HEK293 (cell line): Measurements from ENCODE around the gene PICALM.

Experiments used
- CTCF ChIA-PET: fragments of 350-600 bp; formaldehyde crosslinking; extraction: SDS; loops from one replicate; lab custom pipeline; 2021; ENCODE audit warnings: antibody characterized with exemption; lab: Yijun Ruan, JAX
- POLR2A ChIA-PET: fragments of 300-600 bp; formaldehyde crosslinking; extraction: SDS; loops from one replicate; lab custom pipeline; 2020; ENCODE audit warnings: antibody characterized with exemption, inconsistent platforms; lab: Yijun Ruan, JAX
- H3K27ac ChIP-seq: fragments of 200-500 bp; sonication (Bioruptor generic); 2 replicates; pipeline ENCODE4 v1.5.1; 2014; ENCODE audit warnings: low read depth, low read length, control low read depth, inconsistent platforms; ENCODE audit errors: extremely low read depth
- H3K36me3 ChIP-seq, 2 experiments: fragments of 200-500 bp in 1 of 2; sonication (Bioruptor generic) in 1 of 2; 1 replicate in 1 of 2; 2 replicates in 1 of 2; pipeline ENCODE4 v1.5.1; 2014 to 2017; ENCODE audit warnings: inconsistent platforms in 2 of 2, low read length in 2 of 2; ENCODE audit not compliant: control insufficient read depth in 2 of 2, insufficient read depth in 1 of 2
- H3K4me1 ChIP-seq: fragments of 200-500 bp; sonication (Bioruptor generic); 2 replicates; pipeline ENCODE4 v1.5.1; 2014; ENCODE audit warnings: mild to moderate bottlenecking, low read length, inconsistent platforms; ENCODE audit not compliant: control insufficient read depth, insufficient read depth
- H3K4me3 ChIP-seq: 2 replicates; pipeline ENCODE4 v1.5.1; 2011; ENCODE audit warnings: low read depth, mild to moderate bottlenecking, control low read depth, low read length, moderate library complexity
- H3K9me3 ChIP-seq: fragments of 200-500 bp; sonication (Bioruptor generic); 2 replicates; pipeline ENCODE4 v1.5.1; 2014; ENCODE audit warnings: low read depth, low read length, inconsistent platforms; ENCODE audit not compliant: control insufficient read depth, insufficient read depth
- HOXA7 ChIP-seq: sonication (generic); formaldehyde crosslinking; IDR thresholded peaks from 2 replicates; pipeline ENCODE4 v1.8.1; 2022; ENCODE audit warnings: missing genetic modification reagents, borderline replicate concordance
- INSM2 ChIP-seq: fragments of 450-650 bp; formaldehyde crosslinking; IDR thresholded peaks from 2 replicates; pipeline ENCODE4 v1.5.1; 2016; ENCODE audit warnings: missing biosample characterization, missing genetic modification characterization
- PRDM1 ChIP-seq: fragments of 450-650 bp; formaldehyde crosslinking; IDR thresholded peaks from 2 replicates; pipeline ENCODE4; 2016; ENCODE audit warnings: missing biosample characterization, missing genetic modification characterization
- ZBTB17 ChIP-seq: fragments of 450-650 bp; formaldehyde crosslinking; IDR thresholded peaks from 2 replicates; pipeline ENCODE4 v1.5.1; 2016; ENCODE audit warnings: missing biosample characterization, missing genetic modification characterization
- ZNF146 ChIP-seq: fragments of 450-650 bp; formaldehyde crosslinking; IDR thresholded peaks from 2 replicates; pipeline ENCODE4 v1.5.1; 2016; ENCODE audit warnings: missing biosample characterization, missing genetic modification characterization
- ZNF169 ChIP-seq: fragments of 450-650 bp; formaldehyde crosslinking; IDR thresholded peaks from 2 replicates; pipeline ENCODE4 v1.5.1; 2016; ENCODE audit warnings: missing biosample characterization, missing genetic modification characterization
- ZNF19 ChIP-seq: fragments of 450-650 bp; formaldehyde crosslinking; IDR thresholded peaks from 2 replicates; pipeline ENCODE4; 2016; ENCODE audit warnings: missing biosample characterization, missing genetic modification characterization, low read depth
- ZNF302 ChIP-seq: fragments of 450-650 bp; formaldehyde crosslinking; IDR thresholded peaks from 2 replicates; pipeline ENCODE4 v1.5.1; 2016; ENCODE audit warnings: missing biosample characterization, missing genetic modification characterization, low read depth
- ZNF366 ChIP-seq: fragments of 450-650 bp; formaldehyde crosslinking; conservative IDR thresholded peaks from 2 replicates; pipeline ENCODE4 v1.5.1; 2016; ENCODE audit warnings: missing biosample characterization, missing genetic modification characterization
- ZNF433 ChIP-seq: fragments of 450-650 bp; formaldehyde crosslinking; IDR thresholded peaks from 2 replicates; pipeline ENCODE4 v1.5.1; 2016; ENCODE audit warnings: missing biosample characterization, missing genetic modification characterization, low read depth
- ZNF654 ChIP-seq: fragments of 450-650 bp; formaldehyde crosslinking; IDR thresholded peaks from 2 replicates; pipeline ENCODE4 v1.5.1; 2016; ENCODE audit warnings: low read depth, missing biosample characterization, missing genetic modification characterization
- ZNF660 ChIP-seq: fragments of 450-650 bp; IDR thresholded peaks from 2 replicates; pipeline ENCODE4 v1.5.1; 2018; ENCODE audit warnings: missing biosample characterization, mild to moderate bottlenecking, missing genetic modification characterization
- TF ChIP-seq, protein P1 (sequence below): fragments of 450-650 bp; formaldehyde crosslinking; IDR thresholded peaks from 2 replicates; pipeline ENCODE4 v1.5.0; 2017; ENCODE audit warnings: missing biosample characterization, missing genetic modification characterization, borderline replicate concordance
- TF ChIP-seq, protein P2 (sequence below): fragments of 450-650 bp; IDR thresholded peaks from 2 replicates; pipeline ENCODE4 v1.5.1; 2018; ENCODE audit warnings: missing biosample characterization, mild to moderate bottlenecking, missing genetic modification characterization
- TF ChIP-seq, protein P3 (sequence below): fragments of 450-650 bp; formaldehyde crosslinking; IDR thresholded peaks from 2 replicates; pipeline ENCODE4 v1.5.1; 2016; ENCODE audit warnings: missing biosample characterization, missing genetic modification characterization

Gene PICALM

DNA sequence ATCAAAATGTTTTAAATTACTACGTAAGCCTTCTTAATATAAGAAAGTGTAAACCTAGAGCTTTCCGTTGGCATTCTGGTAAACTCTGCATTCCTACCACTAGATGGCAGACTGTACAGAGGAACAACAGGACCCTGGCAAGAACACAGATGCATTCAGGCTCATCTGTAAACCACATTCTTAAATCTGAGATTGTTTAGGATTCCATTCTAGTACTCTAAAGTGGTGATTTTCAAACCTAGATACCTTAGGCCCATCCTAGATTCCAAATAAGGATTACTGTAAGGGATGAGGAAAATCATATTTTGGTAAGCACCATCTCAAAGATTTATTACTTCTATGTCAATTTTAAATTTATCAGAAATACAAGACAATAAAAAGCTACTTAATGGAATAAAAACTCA lies 26.9 kb downstream of the PICALM start:
- POLR2A ChIA-PET = interaction anchor here (1.3 kb wide), 1 partner anchor 203 kb away, joined by 4 read pairs; no protein-coding TSS in a partner anchor
- CTCF ChIA-PET = interaction anchor here (0.6 to 5.7 kb wide), 39 partner anchors 9 to 1410 kb away, joined by 3 to 45 read pairs (median 3); no protein-coding TSS in a partner anchor
- H3K4me3 ChIP-seq = no peak overlapping the region

GRCh38 chr11:86040919-86041850 lies 27.7 kb downstream of the PICALM start:
- POLR2A ChIA-PET = interaction anchor here (1.3 kb wide), 1 partner anchor 204 kb away, joined by 4 read pairs; no protein-coding TSS in a partner anchor
- no peak overlapping the region for H3K27ac ChIP-seq

More for the DNA sequence above, 26.9 kb downstream of the PICALM start:
- Histone ChIP-seq H3K36me3 (no peaks in the 10 kb centered on the region), H3K9me3 (no peaks in the 10 kb centered on the region), H3K4me1 (0 out of 2 replicates have a peak, but pooled peaks cover 2% of the 10 kb centered on the region), H3K27ac (no peak overlapping the region)
- TF ChIP-seq INSM2 (tag by site-specific recombination) = no peak
- TF ChIP-seq, protein P1, sequence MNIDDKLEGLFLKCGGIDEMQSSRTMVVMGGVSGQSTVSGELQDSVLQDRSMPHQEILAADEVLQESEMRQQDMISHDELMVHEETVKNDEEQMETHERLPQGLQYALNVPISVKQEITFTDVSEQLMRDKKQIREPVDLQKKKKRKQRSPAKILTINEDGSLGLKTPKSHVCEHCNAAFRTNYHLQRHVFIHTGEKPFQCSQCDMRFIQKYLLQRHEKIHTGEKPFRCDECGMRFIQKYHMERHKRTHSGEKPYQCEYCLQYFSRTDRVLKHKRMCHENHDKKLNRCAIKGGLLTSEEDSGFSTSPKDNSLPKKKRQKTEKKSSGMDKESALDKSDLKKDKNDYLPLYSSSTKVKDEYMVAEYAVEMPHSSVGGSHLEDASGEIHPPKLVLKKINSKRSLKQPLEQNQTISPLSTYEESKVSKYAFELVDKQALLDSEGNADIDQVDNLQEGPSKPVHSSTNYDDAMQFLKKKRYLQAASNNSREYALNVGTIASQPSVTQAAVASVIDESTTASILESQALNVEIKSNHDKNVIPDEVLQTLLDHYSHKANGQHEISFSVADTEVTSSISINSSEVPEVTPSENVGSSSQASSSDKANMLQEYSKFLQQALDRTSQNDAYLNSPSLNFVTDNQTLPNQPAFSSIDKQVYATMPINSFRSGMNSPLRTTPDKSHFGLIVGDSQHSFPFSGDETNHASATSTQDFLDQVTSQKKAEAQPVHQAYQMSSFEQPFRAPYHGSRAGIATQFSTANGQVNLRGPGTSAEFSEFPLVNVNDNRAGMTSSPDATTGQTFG (tag by site-specific recombination) = no peak
- peak; percentile 49 for TF ChIP-seq ZNF654
- TF ChIP-seq, protein P2, sequence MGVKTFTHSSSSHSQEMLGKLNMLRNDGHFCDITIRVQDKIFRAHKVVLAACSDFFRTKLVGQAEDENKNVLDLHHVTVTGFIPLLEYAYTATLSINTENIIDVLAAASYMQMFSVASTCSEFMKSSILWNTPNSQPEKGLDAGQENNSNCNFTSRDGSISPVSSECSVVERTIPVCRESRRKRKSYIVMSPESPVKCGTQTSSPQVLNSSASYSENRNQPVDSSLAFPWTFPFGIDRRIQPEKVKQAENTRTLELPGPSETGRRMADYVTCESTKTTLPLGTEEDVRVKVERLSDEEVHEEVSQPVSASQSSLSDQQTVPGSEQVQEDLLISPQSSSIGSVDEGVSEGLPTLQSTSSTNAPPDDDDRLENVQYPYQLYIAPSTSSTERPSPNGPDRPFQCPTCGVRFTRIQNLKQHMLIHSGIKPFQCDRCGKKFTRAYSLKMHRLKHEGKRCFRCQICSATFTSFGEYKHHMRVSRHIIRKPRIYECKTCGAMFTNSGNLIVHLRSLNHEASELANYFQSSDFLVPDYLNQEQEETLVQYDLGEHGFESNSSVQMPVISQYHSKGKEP (tag by site-specific recombination) = 0 out of 2 replicates have a peak, but pooled peaks have one; percentile 16
- TF ChIP-seq ZBTB17 (tag by site-specific recombination) = peak; percentile 67
- TF ChIP-seq, protein P3, sequence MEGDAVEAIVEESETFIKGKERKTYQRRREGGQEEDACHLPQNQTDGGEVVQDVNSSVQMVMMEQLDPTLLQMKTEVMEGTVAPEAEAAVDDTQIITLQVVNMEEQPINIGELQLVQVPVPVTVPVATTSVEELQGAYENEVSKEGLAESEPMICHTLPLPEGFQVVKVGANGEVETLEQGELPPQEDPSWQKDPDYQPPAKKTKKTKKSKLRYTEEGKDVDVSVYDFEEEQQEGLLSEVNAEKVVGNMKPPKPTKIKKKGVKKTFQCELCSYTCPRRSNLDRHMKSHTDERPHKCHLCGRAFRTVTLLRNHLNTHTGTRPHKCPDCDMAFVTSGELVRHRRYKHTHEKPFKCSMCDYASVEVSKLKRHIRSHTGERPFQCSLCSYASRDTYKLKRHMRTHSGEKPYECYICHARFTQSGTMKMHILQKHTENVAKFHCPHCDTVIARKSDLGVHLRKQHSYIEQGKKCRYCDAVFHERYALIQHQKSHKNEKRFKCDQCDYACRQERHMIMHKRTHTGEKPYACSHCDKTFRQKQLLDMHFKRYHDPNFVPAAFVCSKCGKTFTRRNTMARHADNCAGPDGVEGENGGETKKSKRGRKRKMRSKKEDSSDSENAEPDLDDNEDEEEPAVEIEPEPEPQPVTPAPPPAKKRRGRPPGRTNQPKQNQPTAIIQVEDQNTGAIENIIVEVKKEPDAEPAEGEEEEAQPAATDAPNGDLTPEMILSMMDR (tag by site-specific recombination) = 0 out of 2 replicates have a peak, but pooled peaks have one; percentile 25
- TF ChIP-seq ZNF660 = peak; percentile 52; the same call in 1 of the 2 replicates
- no peak for TF ChIP-seq ZNF433
- TF ChIP-seq PRDM1 (tag by site-specific recombination) = 0 out of 2 replicates have a peak, but pooled peaks have one; percentile 7

More at GRCh38 chr11:86040919-86041850, 27.7 kb downstream of the PICALM start:
- no peak for TF ChIP-seq HOXA7 (CRISPR knock-in tag)
- TF ChIP-seq ZNF146 (tag by site-specific recombination) = no peak
- TF ChIP-seq PRDM1 (tag by site-specific recombination) = peak; percentile 57
- no peak for TF ChIP-seq ZNF302
- TF ChIP-seq ZNF19 (tag by site-specific recombination) = no peak
- TF ChIP-seq ZNF366 (tag by site-specific recombination) = no peak
- TF ChIP-seq ZNF169 = no peak
- CTCF ChIA-PET = interaction anchor here (0.6 to 5.7 kb wide), 28 partner anchors 9 to 1145 kb away, joined by 3 to 45 read pairs (median 5); no protein-coding TSS in a partner anchor
- Histone ChIP-seq H3K36me3 (no peaks in the 10 kb centered on the region), H3K4me3 (no peak overlapping the region), H3K4me1 (0 out of 2 replicates have a peak, but pooled peaks cover 2% of the 10 kb centered on the region), H3K9me3 (no peaks in the 10 kb centered on the region)
